GM12878 (cell line): ENCODE results near the gene CCNY.

Experiments
- BHLHE40 ChIP-seq, 2 experiments: fragments of 450-650 bp in 1 of 2; IDR thresholded peaks; 2 replicates each; pipeline ENCODE4 v1.6.1; 2011 to 2017; ENCODE audit warnings: low read depth in 2 of 2, borderline replicate concordance in 1 of 2, improper control_type of control experiment in 1 of 2, low read length in 1 of 2, mild to moderate bottlenecking in 1 of 2
- CTCF ChIP-seq, 3 experiments: IDR thresholded peaks in 2 of 3; conservative IDR thresholded peaks in 1 of 3; 2 replicates each; pipeline ENCODE4 v1.5.1; 2011; ENCODE audit warnings: low read depth in 3 of 3, low read length in 3 of 3, mild to moderate bottlenecking in 3 of 3, control low read depth in 2 of 3, moderate library complexity in 2 of 3, inconsistent platforms in 1 of 3, mixed read lengths in 1 of 3; ENCODE audit not compliant: control insufficient read depth in 2 of 3, insufficient read depth in 1 of 3; ENCODE audit errors: extremely low read depth in 1 of 3
- EP300 ChIP-seq, 2 experiments: fragments of 150-350 bp in 1 of 2; IDR thresholded peaks; 2 replicates each; pipeline ENCODE4 v1.6.1; 2011 to 2012; ENCODE audit warnings: low read depth in 2 of 2, low read length in 2 of 2, borderline replicate concordance in 1 of 2, improper control_type of control experiment in 1 of 2, inconsistent platforms in 1 of 2; ENCODE audit not compliant: control insufficient read depth in 1 of 2
- ESRRA ChIP-seq: IDR thresholded peaks from 2 replicates; pipeline ENCODE4 v1.6.1; 2012; ENCODE audit warnings: mild to moderate bottlenecking, low read length, improper control_type of control experiment
- EZH2 ChIP-seq: IDR thresholded peaks from 2 replicates; pipeline ENCODE4 v1.6.1; 2012; ENCODE audit warnings: low read depth, mild to moderate bottlenecking, control low read depth, inconsistent platforms, low read length, borderline replicate concordance; ENCODE audit not compliant: control insufficient read depth
- MYC ChIP-seq: IDR thresholded peaks from 2 replicates; pipeline ENCODE4 v1.6.1; 2011; ENCODE audit warnings: mild to moderate bottlenecking, low read length, moderate library complexity, inconsistent platforms; ENCODE audit not compliant: insufficient read depth, insufficient replicate concordance, insufficient read length, severe bottlenecking
- POLR2A ChIP-seq: IDR thresholded peaks from 2 replicates; pipeline ENCODE4 v1.6.1; 2011; ENCODE audit warnings: low read depth, mild to moderate bottlenecking, low read length
- REST ChIP-seq: IDR thresholded peaks from 2 replicates; pipeline ENCODE4 v1.6.1; 2012; ENCODE audit warnings: mild to moderate bottlenecking, low read depth, low read length

GRCh38 chr10:35536789-35537188 is 200.5 kb downstream of the CCNY start:
- TF ChIP-seq ESRRA: no peak
- TF ChIP-seq CTCF (IDR thresholded peaks at IDR 0.05 in 2 of 3, conservative IDR thresholded peaks at IDR 0.05 in 1 of 3; ENCODE audit: control insufficient read depth in 2 of 3, extremely low read depth in 1 of 3, insufficient read depth in 1 of 3, low read depth in 3 of 3, low read length in 3 of 3): no peak
- no peak for TF ChIP-seq REST
- no peak for TF ChIP-seq BHLHE40 (IDR thresholded peaks at IDR 0.05; ENCODE audit: borderline replicate concordance in 1 of 2, low read depth in 2 of 2, low read length in 1 of 2)
- no peak for TF ChIP-seq EP300 (IDR thresholded peaks at IDR 0.05; ENCODE audit: borderline replicate concordance in 1 of 2, control insufficient read depth in 1 of 2, low read depth in 2 of 2, low read length in 2 of 2)
- no peak for TF ChIP-seq MYC
- no peak for TF ChIP-seq POLR2A
- TF ChIP-seq EZH2: no peak
